GM21515 (cell line): ENCODE data around the gene ZNF678.

Experiments used
- ATAC-seq: cut with Tn5 transposase; IDR thresholded peaks from one replicate; pipeline ENCODE4 v1.9.1; 2021; ENCODE audit not compliant: unreplicated experiment

The ZNF678 gene

DNA sequence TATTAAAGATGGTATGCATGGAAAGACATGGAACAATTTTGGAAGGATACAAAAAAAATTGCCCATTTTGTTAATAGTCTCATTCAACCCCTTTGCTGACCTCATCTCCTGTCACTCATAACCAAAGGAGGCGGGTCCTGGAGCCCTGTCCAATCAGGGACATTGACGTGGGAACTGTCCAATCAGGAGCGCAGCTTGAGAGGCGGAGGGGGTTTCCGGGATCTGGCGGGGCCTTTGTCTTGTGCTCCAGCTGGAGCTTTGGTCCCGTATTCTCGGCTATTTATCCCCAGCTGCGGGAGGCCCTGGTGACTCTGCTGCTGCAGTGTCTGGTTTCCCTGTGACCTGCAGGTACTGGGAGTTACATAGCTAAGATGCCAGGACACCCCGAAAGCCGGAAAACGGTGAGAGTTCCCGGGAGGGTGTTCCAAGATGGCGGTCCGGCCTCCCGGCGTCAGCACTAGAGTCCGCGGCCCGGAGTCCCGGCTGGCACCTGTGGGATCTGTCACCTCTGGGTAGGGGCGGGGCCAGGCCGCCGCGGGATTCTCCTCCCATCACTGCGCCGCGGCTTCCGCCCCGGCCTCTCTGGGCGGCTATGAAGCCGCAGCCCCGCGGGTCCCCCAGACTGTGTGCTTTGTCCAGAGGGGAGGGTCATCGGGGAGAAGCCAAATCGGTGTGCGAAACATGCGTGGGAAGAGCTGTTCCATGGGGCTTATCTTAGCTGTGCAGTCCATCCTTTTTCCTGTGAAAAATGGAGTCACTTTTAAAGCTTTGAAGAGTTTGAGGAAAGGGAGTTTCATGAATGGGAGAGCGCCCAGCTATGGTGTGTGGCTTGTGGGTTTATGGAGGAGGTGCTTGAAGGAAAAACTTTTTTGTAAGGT lies at the start of gene ZNF678:
Gene ZNF678 (plus strand): TSS at position 233 of the 878 bp plus-strand sequence. CDS start 87,436 bp downstream, outside the sequence.
- peak; percentile 95 for ATAC-seq

GRCh38 chr1:227518876-227519275 lies 44.5 kb upstream of the ZNF678 start:
- no peak for ATAC-seq

DNA sequence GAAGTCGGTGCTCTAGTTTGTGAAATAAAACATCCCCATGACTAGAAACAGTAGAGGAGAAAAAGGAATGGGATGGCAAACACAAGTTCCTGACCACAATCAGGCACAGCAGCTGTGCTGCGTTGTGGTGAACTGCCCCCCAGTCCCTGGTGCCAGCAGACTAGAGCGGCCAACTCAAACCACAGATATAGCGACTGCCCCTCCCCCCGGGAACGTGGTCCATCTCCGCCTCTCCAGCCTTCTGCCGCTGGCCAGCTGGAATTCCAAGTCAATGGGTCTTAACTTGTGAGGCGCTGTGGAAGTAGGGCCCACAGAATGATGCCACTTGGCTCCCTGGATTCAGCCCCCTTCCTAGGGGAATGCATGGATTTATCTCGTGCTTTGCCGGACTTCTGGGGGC lies 41.6 kb upstream of the ZNF678 start:
- no peak for ATAC-seq

DNA sequence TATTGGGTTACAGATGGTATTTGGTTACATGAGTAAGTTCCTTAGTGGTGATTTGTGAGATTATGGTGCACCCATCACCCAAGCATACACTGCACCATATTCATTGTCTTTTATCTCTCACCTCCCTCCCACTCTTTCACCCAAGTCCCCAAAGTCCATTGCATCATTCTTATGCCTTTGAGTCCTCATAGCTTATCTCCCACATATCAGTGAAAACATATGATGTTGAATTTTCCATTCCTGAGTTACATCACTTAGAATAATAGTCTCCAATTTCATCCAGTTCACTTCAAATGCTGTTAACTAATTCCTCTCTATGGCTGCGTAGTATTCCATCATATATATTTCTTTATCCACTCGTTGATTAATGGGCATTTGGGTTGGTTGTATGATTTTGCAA lies 36.8 kb upstream of the ZNF678 start:
- ATAC-seq = no peak

DNA sequence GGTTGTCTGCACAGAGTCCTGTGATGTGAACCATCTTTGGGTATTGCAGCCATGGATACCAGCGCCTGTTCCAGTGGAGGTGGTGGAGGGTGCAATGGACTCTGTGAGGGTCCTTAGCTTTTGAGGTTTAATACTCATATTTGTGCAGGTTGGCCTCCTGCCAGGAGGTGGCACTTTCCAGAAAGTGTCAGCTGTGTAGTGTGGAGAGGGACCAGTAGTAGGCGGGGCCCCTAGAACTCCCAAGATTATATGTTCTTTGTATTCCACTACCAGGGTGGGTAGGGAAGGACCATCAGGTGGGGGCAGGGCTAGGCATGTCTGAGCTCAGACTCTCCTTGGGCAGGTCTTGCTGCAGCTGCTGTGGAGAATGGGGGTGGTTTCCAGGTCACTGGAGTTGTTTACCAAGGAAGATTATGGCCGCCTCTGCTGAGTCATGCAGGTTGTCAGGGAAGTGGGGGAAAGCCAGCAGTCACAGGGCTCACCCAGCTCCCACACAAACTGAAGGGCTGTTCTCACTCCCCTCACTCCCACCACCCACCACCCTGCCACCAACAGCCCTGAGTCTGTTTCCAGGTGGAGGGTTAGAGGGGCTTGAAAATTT lies 31.2 kb upstream of the ZNF678 start:
- ATAC-seq = no peak

DNA sequence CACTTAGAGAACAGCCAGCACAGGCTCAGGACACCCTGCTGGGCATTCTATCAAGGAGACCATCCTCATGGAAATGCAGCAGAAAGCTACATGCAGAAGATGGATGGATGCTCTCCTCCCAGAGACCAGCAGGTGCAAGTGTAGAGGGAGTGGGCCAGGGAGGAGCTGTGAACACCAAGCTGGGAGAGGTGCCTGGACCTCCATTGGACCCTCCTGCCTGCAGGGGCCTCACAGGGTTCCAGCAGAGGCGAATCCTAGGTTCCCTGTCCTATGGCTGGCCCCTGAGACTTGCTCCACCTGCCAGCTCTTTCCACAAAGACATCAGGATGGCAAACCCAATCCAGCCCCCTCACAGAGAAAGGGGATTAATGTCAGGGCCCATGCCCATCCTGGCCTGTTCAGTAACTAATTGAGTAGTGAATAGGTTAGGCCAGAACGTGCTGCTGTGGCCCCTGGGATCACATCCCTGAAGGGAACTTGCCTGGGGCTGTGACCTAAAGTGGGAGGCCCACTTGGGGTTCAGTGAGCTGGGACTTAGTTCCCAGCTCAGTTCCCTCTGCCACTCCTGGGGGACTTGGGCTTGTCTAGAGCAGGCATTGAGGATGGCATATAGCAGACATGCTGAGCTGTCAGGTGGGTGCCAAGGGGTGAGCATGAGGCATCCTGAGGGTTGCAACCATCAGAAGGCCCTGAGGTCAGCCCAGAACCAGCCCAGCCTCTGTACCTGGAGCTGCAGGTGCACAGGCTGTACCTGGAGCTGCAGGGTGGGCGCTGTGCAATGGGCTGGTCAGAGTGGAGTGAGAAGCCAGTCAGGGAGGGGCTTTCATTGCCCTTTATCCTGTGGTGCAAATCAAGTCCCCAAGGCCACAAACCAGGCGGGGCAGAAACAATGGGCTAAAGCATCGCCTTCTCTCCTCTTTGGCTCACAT lies 22.9 kb upstream of the ZNF678 start:
- no peak for ATAC-seq

DNA sequence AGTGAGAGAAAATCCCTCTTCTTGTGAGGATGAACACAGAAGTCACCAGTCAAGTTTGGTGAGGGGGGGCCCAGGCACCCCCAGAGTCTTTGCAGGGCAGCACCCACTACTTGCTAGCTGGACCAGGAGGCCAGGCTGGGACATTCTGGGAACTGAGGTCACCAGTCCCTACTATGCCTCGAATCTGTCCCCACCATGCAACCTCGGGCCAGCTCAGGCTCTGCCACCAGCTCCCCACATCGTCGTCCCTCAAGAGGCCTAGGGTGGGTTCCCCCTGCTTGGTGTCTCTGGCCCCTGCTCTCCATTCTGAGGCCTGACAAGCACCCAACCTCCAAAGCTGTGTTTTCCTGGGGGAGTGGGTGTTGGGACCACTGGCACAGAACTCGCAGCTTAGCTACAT lies 22.2 kb upstream of the ZNF678 start:
- ATAC-seq = no peak

DNA sequence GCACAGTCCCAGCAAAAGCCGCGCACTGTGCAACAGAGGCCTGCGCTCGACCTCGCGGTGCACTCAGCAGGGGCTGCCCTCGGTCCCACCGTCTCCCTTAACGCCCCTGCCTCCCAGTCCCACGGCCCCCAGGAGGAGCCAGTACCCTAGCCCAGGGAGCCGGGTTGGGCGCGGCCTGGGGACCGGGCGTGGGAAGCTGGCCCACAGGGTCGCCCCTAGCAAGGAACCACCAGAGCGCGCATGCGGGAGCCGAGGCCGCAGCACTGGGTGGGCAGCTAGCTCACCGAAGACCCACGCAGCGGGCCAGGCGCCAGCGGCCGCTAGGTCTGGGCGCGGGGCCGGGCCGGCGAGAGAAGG lies 21.6 kb upstream of the ZNF678 start:
- no peak for ATAC-seq

- peak; percentile 98 for ATAC-seq
Measured at GRCh38 chr1:227542153-227543120, 20.9 kb upstream of the ZNF678 start.

DNA sequence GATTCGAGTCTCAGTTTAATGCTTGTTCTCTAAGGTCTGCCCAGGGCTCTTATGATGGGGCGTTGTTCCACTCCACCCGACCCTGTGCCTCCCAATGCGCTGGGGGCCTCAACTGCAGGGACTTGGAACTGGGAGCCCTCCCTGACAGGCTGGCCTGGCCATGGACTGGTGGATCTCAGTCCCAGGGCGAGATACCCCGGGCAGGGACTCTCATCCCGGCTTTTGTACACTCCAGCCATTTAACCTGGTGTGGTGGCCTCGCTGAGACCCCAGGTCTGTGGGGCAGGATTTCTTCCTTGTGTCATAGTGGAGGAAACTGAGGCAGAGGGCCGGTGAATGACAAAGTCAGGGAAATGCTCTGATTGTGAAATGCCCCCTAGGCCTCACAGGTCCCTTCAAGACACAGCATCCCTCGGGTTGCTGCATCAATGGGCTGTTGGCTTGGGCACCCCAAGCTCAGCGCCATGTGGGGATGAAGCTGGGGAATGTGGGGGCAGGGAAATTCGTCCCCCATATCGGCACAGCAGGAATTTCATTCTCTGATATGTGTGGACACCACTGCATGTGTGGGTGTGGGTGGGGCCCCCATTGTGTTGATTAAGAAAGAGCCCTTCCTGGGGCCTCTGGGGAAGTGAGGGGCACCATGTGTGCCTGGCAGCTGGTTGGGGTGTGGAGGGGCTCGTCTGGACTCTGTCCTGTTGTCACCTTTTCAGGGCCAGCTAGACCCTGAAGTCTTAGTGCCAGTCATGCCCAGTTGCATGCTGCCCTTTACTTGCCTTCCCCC lies 19.9 kb upstream of the ZNF678 start:
- ATAC-seq = no peak

- no peak for ATAC-seq
Measured at GRCh38 chr1:227544067-227545050, 19.0 kb upstream of the ZNF678 start.

DNA sequence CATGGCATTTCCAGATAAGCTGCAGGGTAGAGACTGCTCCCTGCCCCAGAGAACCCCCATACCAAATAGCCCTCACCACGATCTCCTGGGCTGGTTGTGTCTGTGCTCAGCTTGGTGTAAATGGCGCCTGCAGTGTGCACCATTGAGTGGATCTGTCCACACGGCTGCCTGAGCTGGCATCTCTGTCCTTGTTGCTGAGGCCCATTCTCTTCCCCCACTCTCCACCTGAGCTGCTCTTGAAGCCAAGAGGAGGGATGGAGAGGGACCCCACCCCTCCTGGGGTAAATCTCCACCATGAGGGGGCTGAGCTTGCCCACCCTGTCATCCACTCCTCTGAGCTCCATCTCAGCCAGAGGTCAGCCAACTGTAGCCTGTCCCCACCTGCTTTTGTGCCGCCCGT lies 18.0 kb upstream of the ZNF678 start:
- no peak for ATAC-seq

- no peak for ATAC-seq
Measured at GRCh38 chr1:227546059-227546458, 17.3 kb upstream of the ZNF678 start.

- ATAC-seq = no peak
Measured at GRCh38 chr1:227546598-227547309, 16.6 kb upstream of the ZNF678 start.

DNA sequence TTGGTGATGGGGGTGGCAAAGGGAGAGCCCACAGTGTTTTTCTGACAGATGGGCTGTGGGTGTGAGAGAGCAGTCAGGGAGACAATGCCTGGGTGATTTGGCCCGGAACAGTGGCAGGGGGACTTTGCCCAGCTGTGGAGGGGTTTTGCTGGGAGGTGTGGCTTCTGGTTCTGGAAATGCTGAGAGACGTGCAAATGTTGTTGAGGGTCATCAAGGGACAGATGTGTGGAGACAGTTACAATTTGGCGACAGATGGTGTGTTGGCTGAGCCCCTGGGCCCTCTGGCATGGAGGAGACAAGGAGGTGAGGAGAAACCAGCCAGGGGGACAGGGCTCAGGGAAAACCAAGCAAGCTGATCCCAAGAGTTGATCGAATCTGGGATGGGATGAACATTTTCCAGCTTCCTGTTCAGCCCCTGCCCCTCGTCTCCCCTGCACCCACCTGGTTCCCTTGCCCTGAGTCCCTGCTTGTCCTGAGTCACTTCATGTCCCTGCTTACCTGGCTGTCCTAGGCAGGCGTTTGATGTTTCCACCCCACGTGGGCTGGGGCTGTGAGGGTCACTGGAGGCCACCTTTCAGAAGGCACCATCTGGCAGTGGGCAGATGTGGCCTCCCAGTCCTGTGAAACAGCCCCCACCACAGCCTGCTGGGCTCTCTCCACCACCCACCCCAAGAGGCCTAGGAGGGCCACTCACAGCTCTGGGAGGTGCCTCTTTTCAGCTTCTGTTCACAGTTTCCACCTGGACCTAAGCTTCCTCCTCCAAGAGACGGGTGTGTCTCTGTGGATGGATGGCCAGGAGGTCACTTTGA lies 15.8 kb upstream of the ZNF678 start:
- ATAC-seq = no peak

GRCh38 chr1:227548119-227548397 lies 15.3 kb upstream of the ZNF678 start:
- ATAC-seq = no peak

DNA sequence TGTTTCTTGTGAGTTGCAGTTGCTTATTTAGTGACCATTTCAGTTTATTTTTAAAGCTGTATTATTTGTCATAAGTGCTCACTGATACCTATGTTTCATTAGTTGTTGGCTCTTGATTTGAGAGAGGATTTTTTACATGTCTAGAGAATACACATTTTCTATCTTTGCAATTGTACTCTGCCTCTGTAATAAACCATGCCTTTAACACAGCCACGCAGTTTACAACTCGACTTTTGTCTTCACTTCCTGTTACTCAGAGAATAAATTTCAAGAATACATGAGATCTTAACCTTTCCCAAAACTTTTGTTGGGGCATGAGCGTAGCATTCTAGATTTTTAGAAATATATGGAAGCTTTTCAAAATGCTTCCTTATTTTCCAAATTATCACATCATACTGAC lies 14.9 kb upstream of the ZNF678 start:
- ATAC-seq = no peak
